HUDEP-2 (cell line): ENCODE data around the gene MYOCD.

Experiments used
- DNase-seq, 76 experiments: peaks; one replicate each; lab custom pipeline; 2025; ENCODE audit not compliant: unreplicated experiment in 76 of 76; lab: John Stamatoyannopoulos, UW

The MYOCD gene

DNA sequence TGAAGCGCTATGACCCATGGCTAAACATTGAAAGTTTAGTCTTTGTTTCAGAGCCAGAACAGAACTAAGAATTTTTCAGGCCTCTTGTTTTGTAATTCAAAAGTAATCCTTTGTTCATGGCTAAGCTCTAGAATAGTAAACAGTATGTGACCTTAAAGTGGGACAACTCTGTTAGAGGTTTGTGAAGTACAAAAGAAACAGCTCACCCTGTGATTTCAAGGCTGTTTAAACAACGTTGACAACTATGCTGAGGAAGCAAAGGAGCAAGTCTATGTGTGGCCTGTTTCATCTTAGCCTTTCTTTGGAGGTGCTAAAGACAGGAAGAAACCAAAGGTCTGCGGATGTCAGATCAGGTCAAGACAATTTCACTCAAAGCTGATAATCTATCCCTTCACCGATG lies 40.4 kb downstream of the MYOCD start:
- DNase-seq, result no peak

GRCh38 chr17:12709063-12709462 lies 43.4 kb downstream of the MYOCD start:
- no peak for DNase-seq

DNA sequence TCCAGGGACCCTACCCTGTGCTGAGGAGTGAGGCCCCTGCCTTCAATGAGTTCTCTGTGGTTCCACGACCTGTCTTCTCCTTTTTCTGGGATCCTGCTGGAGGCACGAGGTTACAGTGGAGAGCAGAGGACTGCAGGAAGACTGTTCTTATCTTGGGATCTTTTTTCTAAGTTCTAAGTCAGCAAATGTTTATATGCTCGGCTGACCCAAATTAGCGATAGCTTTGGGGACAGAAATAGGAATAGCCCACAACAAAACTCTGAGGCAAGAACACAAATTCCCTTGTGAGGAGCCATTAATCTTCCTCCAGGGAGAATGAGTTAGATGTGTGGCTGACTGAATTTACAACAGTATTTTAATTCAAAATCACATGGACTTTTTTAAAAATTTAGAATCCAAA lies 46.7 kb downstream of the MYOCD start:
- DNase-seq, result no peak

- DNase-seq, result no peak
Observed at GRCh38 chr17:12712941-12713340, 47.3 kb downstream of the MYOCD start.

GRCh38 chr17:12719948-12720347 lies 54.3 kb downstream of the MYOCD start:
- DNase-seq, result no peak

DNA sequence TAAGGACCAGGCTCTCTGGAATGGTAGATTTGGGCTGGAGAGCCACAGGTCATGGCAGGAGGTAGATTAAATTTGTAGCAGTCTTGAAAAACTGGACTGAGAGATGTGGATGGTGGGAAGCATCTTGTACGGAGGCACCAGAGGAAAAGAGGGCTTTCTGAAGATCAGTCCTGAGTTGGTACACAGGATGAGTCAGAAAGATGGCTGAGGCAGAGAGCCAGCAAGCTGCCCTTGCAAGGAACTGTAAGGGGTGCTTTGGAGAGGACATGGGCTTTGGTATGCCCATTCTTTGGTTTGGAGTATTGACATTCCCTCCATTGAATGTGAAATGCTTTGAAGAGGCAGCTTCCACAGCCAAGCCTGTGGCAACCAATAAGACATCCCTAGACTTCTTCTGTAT lies 55.9 kb downstream of the MYOCD start:
- no peak for DNase-seq

DNA sequence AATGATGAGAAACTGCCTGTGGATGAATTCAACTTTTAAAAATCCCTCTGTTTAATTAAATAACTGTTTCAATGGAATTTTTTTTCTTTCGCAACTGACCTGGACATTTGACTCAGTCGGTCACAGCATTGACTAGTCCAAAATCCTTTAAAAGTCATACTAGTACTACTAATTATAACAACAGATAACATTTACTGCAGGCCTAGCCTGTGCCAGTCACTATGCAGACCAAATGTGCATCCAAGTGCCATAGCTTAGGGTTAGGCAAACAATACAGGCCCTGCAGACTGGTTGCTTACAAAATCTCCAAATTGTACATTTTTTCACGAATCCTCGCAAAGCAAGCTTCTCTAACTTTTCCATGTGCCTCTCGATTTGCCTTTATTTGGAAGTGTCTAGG lies 56.6 kb downstream of the MYOCD start:
- no peak for DNase-seq

DNA sequence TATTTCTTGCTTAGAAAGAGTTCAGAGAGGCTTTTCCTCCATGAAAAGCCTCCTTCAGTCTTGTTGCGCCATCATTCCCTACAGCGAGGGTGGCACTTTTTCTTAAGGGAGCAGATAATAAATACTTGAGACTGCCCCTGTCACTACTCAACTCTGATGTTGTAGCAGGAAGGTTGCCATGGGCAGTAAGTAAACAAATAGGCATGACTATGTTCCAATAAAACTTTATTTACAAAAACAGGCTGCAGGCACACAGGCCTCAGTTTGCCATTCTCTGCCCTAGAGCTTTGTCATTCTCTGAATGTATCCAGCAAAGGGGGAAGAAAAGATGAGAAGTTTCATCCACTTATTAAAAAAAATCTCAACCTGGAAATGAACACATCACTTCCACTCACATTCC lies 60.4 kb downstream of the MYOCD start:
- no peak for DNase-seq

GRCh38 chr17:12727076-12727760 lies 61.5 kb downstream of the MYOCD start:
- no peak for DNase-seq

DNA sequence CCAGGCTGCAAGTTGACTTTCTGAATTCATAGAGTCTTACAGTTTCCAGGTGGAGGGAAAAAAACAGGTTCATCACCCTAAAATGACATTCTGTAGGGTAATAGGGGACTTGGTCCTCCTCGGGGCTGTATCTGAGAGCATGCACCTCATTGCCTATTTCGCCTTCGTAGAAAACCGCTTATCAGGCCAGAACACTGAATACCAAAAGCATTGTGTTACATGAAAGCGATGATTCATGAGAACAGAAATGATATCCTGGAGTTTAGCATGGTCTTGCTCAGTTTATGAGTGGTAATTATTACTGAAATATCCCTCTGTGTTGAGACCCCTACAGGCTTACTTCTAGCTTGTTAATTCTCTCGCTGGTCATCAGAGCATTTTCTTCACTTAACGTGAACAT lies 62.2 kb downstream of the MYOCD start:
- no peak for DNase-seq

- DNase-seq, result no peak
Observed at GRCh38 chr17:12729086-12729485, 63.4 kb downstream of the MYOCD start.

DNA sequence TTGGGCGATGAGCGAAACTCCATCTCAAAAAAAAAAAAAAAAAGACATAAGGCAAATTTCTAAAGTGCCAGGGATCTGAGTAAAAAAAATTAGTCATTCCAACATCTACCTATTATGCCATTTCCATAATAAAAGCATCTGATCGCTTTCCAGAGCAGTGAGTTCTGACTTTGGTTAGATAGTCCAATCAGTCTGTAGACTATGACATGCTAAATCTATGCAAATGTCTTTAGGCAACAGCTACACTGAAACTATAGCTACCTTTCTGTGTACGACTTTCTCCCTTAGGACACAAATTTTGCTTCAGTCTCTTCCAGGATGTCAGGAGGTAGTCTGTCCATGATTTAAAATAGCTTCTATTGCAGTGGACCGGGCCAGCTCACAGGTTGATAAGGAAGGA lies 64.7 kb downstream of the MYOCD start:
- no peak for DNase-seq

GRCh38 chr17:12730931-12731521 lies 65.3 kb downstream of the MYOCD start:
- DNase-seq, result no peak

DNA sequence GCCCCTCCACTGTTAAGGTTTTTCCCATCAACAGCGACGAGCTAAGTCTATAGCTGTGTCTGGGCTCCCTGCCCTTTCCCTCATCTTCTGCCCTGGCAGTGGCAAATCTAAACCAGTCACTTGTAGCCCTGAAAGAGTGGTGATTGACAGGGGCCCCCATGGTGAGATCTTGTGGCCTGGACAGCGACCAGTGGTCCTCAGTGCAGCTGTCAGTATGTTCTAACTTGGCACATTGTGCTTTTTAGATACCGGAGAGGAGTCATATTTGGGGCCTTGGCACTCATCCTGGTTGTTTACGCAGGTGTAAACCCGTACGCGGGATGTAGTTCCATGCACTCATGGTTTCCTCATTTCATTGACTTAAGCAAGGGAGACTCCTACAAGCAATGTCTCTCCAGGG lies 66.1 kb downstream of the MYOCD start:
- DNase-seq, result no peak

DNA sequence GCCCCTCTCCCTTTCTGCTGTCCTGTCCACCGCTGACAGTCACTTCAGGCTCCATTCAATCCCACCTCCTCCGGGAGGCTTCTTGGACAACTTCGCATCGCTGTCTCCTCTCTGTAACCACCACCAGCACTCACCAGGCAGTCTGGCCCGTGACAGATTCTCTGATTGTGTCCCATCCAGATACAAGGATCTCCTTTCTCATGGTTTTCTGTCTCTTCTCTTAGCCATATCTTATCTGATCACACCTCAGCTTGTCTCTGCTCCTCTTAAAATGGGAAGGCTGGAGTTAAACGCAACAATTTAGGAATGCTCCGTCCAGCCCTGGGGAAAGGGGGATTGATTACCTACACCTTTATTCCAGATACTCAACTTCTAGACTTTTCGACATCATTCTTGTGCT lies 66.7 kb downstream of the MYOCD start:
- DNase-seq, result no peak

DNA sequence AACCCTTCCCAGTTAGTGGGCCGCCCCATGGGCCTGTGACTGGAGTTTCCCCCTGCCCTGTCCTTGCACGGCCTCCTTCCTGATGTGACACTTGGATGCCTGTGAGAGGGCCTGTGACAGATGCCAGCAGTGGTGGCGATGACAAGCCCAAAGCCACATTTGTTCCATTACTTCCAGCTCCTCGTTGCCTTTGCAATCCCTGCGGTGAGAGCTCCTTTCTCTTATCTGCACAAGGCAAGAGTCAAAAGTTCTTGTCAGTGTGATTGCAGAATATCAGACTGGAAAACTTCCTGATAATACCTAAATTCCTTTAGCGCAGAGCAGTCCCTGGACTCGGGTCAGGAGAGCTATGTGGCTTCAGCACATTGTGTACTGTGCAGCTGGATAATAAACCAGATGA lies 69.2 kb downstream of the MYOCD start:
- DNase-seq, result no peak

GRCh38 chr17:12735517-12735916 lies 69.8 kb downstream of the MYOCD start:
- no peak for DNase-seq

DNA sequence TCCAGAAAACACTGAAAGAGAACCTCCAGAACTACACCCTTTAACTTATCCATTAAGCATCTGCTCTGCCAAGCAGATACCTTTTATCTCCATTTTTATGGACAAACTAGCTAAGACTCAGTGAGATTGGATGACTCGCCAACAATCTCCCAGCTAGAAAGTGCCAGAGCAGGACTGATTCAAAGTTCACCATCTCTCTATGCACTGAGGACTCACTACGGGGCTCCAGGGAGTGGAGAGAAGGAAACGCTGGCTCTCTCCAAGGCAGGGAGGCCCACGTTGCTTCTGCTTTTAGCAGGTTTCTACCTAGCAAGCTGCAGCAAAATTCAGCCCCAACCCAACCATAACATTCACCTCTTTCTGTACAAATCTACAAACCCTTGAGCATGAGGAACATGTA lies 70.8 kb downstream of the MYOCD start:
- DNase-seq, result no peak

DNA sequence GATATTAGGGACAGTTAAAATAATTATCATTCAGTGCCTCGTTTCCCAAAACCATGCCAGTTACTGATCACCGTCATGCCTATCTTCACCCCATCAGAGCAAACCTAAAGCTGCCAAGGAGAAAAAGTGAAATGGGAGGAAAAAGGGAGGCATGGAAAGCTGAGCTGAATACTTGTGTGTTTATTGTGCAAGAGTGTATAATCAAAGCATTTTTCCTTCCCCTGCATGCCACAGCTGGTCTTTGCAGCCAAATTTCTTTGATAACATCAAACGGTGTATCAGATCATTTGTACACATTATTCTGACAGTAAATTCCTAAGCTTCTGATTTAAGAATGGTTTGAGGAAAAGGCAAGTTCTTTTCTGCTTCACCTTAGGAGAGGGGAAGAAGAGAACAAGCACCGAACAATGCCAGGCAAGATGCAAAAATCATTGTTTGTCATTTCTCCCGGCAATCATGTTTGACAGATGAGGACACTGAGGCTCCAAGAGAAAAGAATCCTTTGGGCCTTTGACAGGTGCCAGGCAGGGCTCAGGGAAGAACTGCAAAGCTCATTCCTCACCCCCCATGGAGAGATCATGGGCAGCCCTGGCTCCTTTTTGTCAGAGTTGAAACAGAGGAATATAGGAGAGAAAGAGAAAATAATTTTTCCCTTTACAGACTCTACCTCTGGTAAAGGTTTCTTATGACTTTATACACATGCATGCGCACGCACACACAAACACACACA lies 72.2 kb downstream of the MYOCD start:
- no peak for DNase-seq

DNA sequence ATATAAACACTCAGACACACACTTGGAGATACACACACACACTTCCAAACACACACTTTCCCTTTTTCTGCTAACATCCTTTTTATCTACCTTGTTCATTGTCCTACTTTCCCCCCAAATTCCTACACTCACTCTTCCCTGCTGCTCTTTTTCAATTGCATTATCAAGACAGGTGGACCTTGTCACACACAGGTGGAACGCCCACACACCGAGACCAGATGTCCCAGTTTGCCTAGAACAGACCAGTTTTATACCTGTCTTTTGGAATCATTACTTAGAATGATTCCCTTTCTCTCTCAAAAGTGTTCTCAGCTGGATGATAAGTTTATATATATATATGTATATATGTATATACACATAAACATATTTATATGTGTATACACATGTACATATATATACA lies 72.9 kb downstream of the MYOCD start:
- DNase-seq, result no peak

DNA sequence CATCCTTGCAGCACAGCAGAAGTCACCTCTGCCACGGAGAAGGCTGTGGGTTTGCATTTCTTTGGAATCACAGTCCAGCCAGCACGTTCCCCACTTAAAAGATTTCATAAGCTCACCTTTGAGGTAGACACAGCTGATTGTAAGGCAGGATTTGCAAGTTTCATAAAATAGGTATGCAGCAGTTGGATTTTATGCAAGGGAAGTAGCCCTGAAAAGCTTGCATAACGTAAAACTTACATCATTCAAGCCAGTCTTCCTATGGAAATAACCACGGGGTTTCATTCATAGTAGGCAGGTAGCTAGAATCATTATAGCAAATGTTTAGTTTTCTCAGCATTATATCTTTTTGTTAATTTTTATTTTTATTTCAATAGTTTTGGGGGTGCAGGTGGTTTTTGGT lies 73.8 kb downstream of the MYOCD start:
- no peak for DNase-seq

- DNase-seq, result no peak
Observed at GRCh38 chr17:12743046-12743445, 77.4 kb downstream of the MYOCD start.
